ENCODE measurements around the gene SERPINA1.

GRCh38 chr14:94387051-94388026, 1.1 kb downstream of the SERPINA1 start:
- TF ChIP-seq FOXP2 (optimal IDR thresholded peaks at IDR 0.05; ENCODE audit: borderline replicate concordance, extremely low read depth, extremely low read length, insufficient read depth) (no peak), POLR2AphosphoS5 (IDR thresholded peaks at IDR 0.05; ENCODE audit: low read depth, low read length) (no peak), REST (IDR thresholded peaks at IDR 0.05; ENCODE audit: insufficient read depth in 1 of 2, low read depth in 2 of 2, low read length in 2 of 2) (no peak)

Data from PFSK-1 (cell line).